HG02981 (cell line): ENCODE measurements around the gene EIF1B.

Experiments
- ATAC-seq: cut with Tn5 transposase; IDR thresholded peaks from one replicate; pipeline ENCODE4 v1.9.1; 2021; ENCODE audit warnings: mild to moderate bottlenecking, moderate library complexity; ENCODE audit not compliant: unreplicated experiment

EIF1B gene

GRCh38 chr3:40340541-40341170, 31.1 kb downstream of the EIF1B start:
- no peak for ATAC-seq

- no peak for ATAC-seq
Measured at GRCh38 chr3:40341671-40342070, 32.2 kb downstream of the EIF1B start.

- no peak for ATAC-seq
Measured at GRCh38 chr3:40350529-40350928, 41.0 kb downstream of the EIF1B start.

- no peak for ATAC-seq
Measured at GRCh38 chr3:40355410-40355809, 45.9 kb downstream of the EIF1B start.

GRCh38 chr3:40358454-40358853, 48.9 kb downstream of the EIF1B start:
- ATAC-seq = no peak
